Mucosa of stomach (tissue), 1 donor: ENCODE measurements around the gene EXOC3.
"Not testable (repeated sequence)": the region's sequence is repeated elsewhere in the genome, so short reads cannot be mapped to it uniquely, and the experiment has no call there.

Experiments
- H3K27me3 ChIP-seq: one replicate; pipeline ENCODE4 v1.7.0; 2013; ENCODE audit warnings: mild to moderate bottlenecking, low read length; ENCODE audit not compliant: control insufficient read depth, insufficient read depth
- H3K36me3 ChIP-seq: one replicate; pipeline ENCODE4 v1.7.0; 2013; ENCODE audit warnings: low read length; ENCODE audit not compliant: control insufficient read depth, insufficient read depth
- H3K4me1 ChIP-seq: one replicate; pipeline ENCODE4 v1.7.0; 2013; ENCODE audit warnings: mild to moderate bottlenecking, low read length; ENCODE audit not compliant: control insufficient read depth, insufficient read depth
- H3K4me3 ChIP-seq: one replicate; pipeline ENCODE4 v1.7.0; 2013; ENCODE audit warnings: low read length
- H3K9ac ChIP-seq: one replicate; pipeline ENCODE4 v1.7.0; 2013; ENCODE audit warnings: mild to moderate bottlenecking, low read length, moderate library complexity
- H3K9me3 ChIP-seq: one replicate; pipeline ENCODE4 v1.7.0; 2013; ENCODE audit warnings: mild to moderate bottlenecking, low read length, moderate library complexity; ENCODE audit not compliant: control insufficient read depth
- donor health status: Pancreatic carcinoma.

Gene EXOC3

GRCh38 chr5:485946-486491, 43.0 kb downstream of the EXOC3 start:
- H3K9me3 ChIP-seq, result no peaks in the 10 kb centered on the region
- no peaks in the 10 kb centered on the region for H3K4me1 ChIP-seq
- no peak overlapping the region for H3K9ac ChIP-seq
- H3K36me3 ChIP-seq, result no peaks in the 10 kb centered on the region
- no peak overlapping the region for H3K4me3 ChIP-seq
- no peaks in the 10 kb centered on the region for H3K27me3 ChIP-seq

- not testable (repeated sequence) for H3K36me3 ChIP-seq
Measured at GRCh38 chr5:486597-486996, 43.6 kb downstream of the EXOC3 start.

GRCh38 chr5:488241-488640, 45.3 kb downstream of the EXOC3 start:
- Histone ChIP-seq H3K36me3 (no peaks in the 10 kb centered on the region), H3K27me3 (peaks cover 5% of the 10 kb centered on the region)

More at GRCh38 chr5:486597-486996, 43.6 kb downstream of the EXOC3 start:
- not testable (repeated sequence) for H3K9ac ChIP-seq, H3K4me3 ChIP-seq, H3K4me1 ChIP-seq, H3K9me3 ChIP-seq, H3K27me3 ChIP-seq

GRCh38 chr5:488744-489688, 46.0 kb downstream of the EXOC3 start:
- H3K4me3 ChIP-seq, result no peak overlapping the region
- no peaks in the 10 kb centered on the region for H3K4me1 ChIP-seq
- H3K9ac ChIP-seq, result no peak overlapping the region
- peaks cover 5% of the 10 kb centered on the region for H3K27me3 ChIP-seq
- H3K36me3 ChIP-seq, result no peaks in the 10 kb centered on the region
- no peaks in the 10 kb centered on the region for H3K9me3 ChIP-seq

More at GRCh38 chr5:488241-488640, 45.3 kb downstream of the EXOC3 start:
- H3K9me3 ChIP-seq, result no peaks in the 10 kb centered on the region
- H3K4me3 ChIP-seq, result no peak overlapping the region
- H3K4me1 ChIP-seq, result no peaks in the 10 kb centered on the region
- H3K9ac ChIP-seq, result no peak overlapping the region

GRCh38 chr5:489689-490080, 46.7 kb downstream of the EXOC3 start:
- Histone ChIP-seq H3K9me3 (no peaks in the 10 kb centered on the region), H3K4me1 (no peaks in the 10 kb centered on the region), H3K9ac (no peak overlapping the region), H3K36me3 (no peaks in the 10 kb centered on the region), H3K4me3 (no peak overlapping the region), H3K27me3 (peaks cover 5% of the 10 kb centered on the region)

- Histone ChIP-seq H3K36me3 (no peaks in the 10 kb centered on the region), H3K27me3 (peaks cover 5% of the 10 kb centered on the region), H3K9ac (no peak overlapping the region), H3K4me1 (no peaks in the 10 kb centered on the region), H3K9me3 (no peaks in the 10 kb centered on the region), H3K4me3 (no peak overlapping the region)
Measured at GRCh38 chr5:490116-491106, 47.4 kb downstream of the EXOC3 start.

- no peaks in the 10 kb centered on the region for H3K36me3 ChIP-seq
- no peaks in the 10 kb centered on the region for H3K9me3 ChIP-seq
- no peaks in the 10 kb centered on the region for H3K4me1 ChIP-seq
- H3K27me3 ChIP-seq, result peaks cover 5% of the 10 kb centered on the region
- H3K9ac ChIP-seq, result no peak overlapping the region
- no peak overlapping the region for H3K4me3 ChIP-seq
Measured at GRCh38 chr5:491119-491855, 48.3 kb downstream of the EXOC3 start.

GRCh38 chr5:491856-492155, 48.8 kb downstream of the EXOC3 start:
- H3K27me3 ChIP-seq, result peaks cover 5% of the 10 kb centered on the region
- no peaks in the 10 kb centered on the region for H3K36me3 ChIP-seq
- no peak overlapping the region for H3K4me3 ChIP-seq
- H3K4me1 ChIP-seq, result no peaks in the 10 kb centered on the region
- no peak overlapping the region for H3K9ac ChIP-seq
- H3K9me3 ChIP-seq, result no peaks in the 10 kb centered on the region

- peaks cover 9% of the 10 kb centered on the region for H3K27me3 ChIP-seq
- no peaks in the 10 kb centered on the region for H3K9me3 ChIP-seq
- no peaks in the 10 kb centered on the region for H3K4me1 ChIP-seq
- no peak overlapping the region for H3K9ac ChIP-seq
- H3K36me3 ChIP-seq, result no peaks in the 10 kb centered on the region
- no peak overlapping the region for H3K4me3 ChIP-seq
Measured at GRCh38 chr5:492314-492893, 49.4 kb downstream of the EXOC3 start.

- Histone ChIP-seq H3K9ac (no peak overlapping the region), H3K9me3 (no peaks in the 10 kb centered on the region), H3K4me3 (no peak overlapping the region), H3K4me1 (no peaks in the 10 kb centered on the region), H3K27me3 (peaks cover 9% of the 10 kb centered on the region), H3K36me3 (no peaks in the 10 kb centered on the region)
Measured at GRCh38 chr5:493119-493701, 50.2 kb downstream of the EXOC3 start.

GRCh38 chr5:493758-494157, 50.8 kb downstream of the EXOC3 start:
- no peaks in the 10 kb centered on the region for H3K36me3 ChIP-seq
- H3K4me3 ChIP-seq, result no peak overlapping the region
- no peak overlapping the region for H3K9ac ChIP-seq
- H3K27me3 ChIP-seq, result peaks cover 9% of the 10 kb centered on the region
- no peaks in the 10 kb centered on the region for H3K4me1 ChIP-seq
- H3K9me3 ChIP-seq, result no peaks in the 10 kb centered on the region
